Ovary (tissue), 9 donors: ENCODE measurements around the gene GNG7. TPM values are rescaled to one million over a fixed set of nuclear protein-coding genes. Genes with fewer than 3 reads are reported as not detected.
A peak's percentile ranks its signal among the peaks of the same experiment; 100 is the strongest.

Source experiments
- DNase-seq, 5 donors: peaks; one replicate each; pipeline ENCODE4 v3.0.0-alpha.2; 2019 to 2020
- H3K27ac ChIP-seq, 2 donors: fragments of 200-600 bp; one replicate each; pipeline versions ENCODE4 v1.5.1 to v1.8.0; 2019 to 2022
- H3K27me3 ChIP-seq: fragments of 200-600 bp; one replicate; pipeline ENCODE4 v1.8.0; 2022
- H3K36me3 ChIP-seq: fragments of 200-600 bp; sonication (generic); one replicate; pipeline ENCODE4 v1.5.1; 2019
- H3K4me1 ChIP-seq: one replicate; pipeline ENCODE4 v1.8.1; 2013; ENCODE audit warnings: mild to moderate bottlenecking, moderate library complexity; ENCODE audit not compliant: insufficient read depth
- H3K4me3 ChIP-seq: fragments of 200-600 bp; sonication (generic); one replicate; pipeline ENCODE4 v1.5.1; 2017
- H3K9me3 ChIP-seq, 2 donors: fragments of 200-600 bp in 1 of 2; sonication (generic) in 1 of 2; one replicate each; pipeline versions ENCODE4 v1.5.1 to v1.8.1; 2013 to 2019; ENCODE audit warnings: mild to moderate bottlenecking in 1 of 2, moderate library complexity in 1 of 2
- EP300 ChIP-seq: sonication (generic); formaldehyde crosslinking; IDR thresholded peaks from one replicate; pipeline ENCODE4 v1.6.1; 2017; ENCODE audit warnings: antibody characterized with exemption
- POLR2A ChIP-seq: fragments of 450-650 bp; IDR thresholded peaks from one replicate; pipeline ENCODE4 v1.6.1; 2017; ENCODE audit warnings: antibody characterized with exemption, mild to moderate bottlenecking, moderate library complexity
- WGBS, 3 donors: extraction: QIAGEN DNeasy Blood & Tissue Kit in 1 of 3; methylation state at CpG; one replicate each; pipeline versions ENCODE4 v1.1.5 to v1.1.7; 2013 to 2017; 5-methylcytosine and 5-hydroxymethylcytosine counted together
- intact Hi-C, 4 donors: fragments of 100-400 bp; cut with DNase I; formaldehyde crosslinking; loops; one replicate each; pipeline versions ENCODE4 v1.11.0 to v1.15.1; 2022 to 2023
- polyA plus RNA-seq, 2 donors: library from polyadenylated mRNA; stranded (reverse); fragments of 200-250 nt in 1 of 2; fragments of 350-450 nt in 1 of 2; fragmentation: Illumina TruSeq in 1 of 2; extraction: RNeasy Lipid Tissue Mini Kit (QIAGEN cat#74804) in 1 of 2; gene quantifications; one replicate each; pipeline ENCODE4 v1.2.3, GENCODE V29; 2013 to 2014
- total RNA-seq, 7 donors: library from RNA; depleted of rRNA in 2 of 7; stranded (reverse); fragments of >200 nt in 2 of 7; fragmentation: NEBNext Ultra II Directional in 3 of 7; extraction: Animal tissue kit (Norgen Biotek cat#: 25700) in 3 of 7; gene quantifications; one replicate each; pipeline versions ENCODE4 v1.1.0 to v1.2.4, GENCODE V29; 2016 to 2023
- TF ChIP-seq, protein P1 (sequence below), 3 donors: fragments of 450-650 bp in 2 of 3; fragments of 200-600 bp in 1 of 3; IDR thresholded peaks; one replicate each; pipeline versions ENCODE4 v1.5.1 to v1.8.0; 2016 to 2022; ENCODE audit warnings: antibody characterized with exemption in 3 of 3, mild to moderate bottlenecking in 1 of 3
- donor health status: DM: no; HTN: no; CAD: no; lungs with moderate emphysema.
- donor health status: DM: no; HTN: no; CAD: no.
- donor health status: Bipolar disorder and iron deficiency.
- donor health status: DM: yes; HTN: yes; CAD: no.
- donor health status: DM: no; HTN: no; CAD: no.
- donor health status: DM: yes; HTN: yes; CAD: no.

Gene GNG7
- total and polyA plus RNA-seq, 9 donors: 4.1 to 36.3 (median 15.1) TPM

- H3K4me3 ChIP-seq: peak overlapping the region; percentile 65
These were observed 929 bp downstream of the GNG7 start for GRCh38 chr19:2701361-2702169.

GRCh38 chr19:2700660-2701360 lies 1.7 kb downstream of the GNG7 start:
- DNase-seq: no peak
- 32 to 43% (median 32%) methylated on average over 26 of the region's 26 CpGs for WGBS, 3 donors
- H3K27me3 ChIP-seq: no peaks in the 10 kb centered on the region
- no peaks in the 10 kb centered on the region for H3K9me3 ChIP-seq
- H3K4me1 ChIP-seq: peaks cover 8% of the 10 kb centered on the region
- intact Hi-C loops: no loop called here
- H3K4me3 ChIP-seq: no peak overlapping the region
- TF ChIP-seq, protein P1, sequence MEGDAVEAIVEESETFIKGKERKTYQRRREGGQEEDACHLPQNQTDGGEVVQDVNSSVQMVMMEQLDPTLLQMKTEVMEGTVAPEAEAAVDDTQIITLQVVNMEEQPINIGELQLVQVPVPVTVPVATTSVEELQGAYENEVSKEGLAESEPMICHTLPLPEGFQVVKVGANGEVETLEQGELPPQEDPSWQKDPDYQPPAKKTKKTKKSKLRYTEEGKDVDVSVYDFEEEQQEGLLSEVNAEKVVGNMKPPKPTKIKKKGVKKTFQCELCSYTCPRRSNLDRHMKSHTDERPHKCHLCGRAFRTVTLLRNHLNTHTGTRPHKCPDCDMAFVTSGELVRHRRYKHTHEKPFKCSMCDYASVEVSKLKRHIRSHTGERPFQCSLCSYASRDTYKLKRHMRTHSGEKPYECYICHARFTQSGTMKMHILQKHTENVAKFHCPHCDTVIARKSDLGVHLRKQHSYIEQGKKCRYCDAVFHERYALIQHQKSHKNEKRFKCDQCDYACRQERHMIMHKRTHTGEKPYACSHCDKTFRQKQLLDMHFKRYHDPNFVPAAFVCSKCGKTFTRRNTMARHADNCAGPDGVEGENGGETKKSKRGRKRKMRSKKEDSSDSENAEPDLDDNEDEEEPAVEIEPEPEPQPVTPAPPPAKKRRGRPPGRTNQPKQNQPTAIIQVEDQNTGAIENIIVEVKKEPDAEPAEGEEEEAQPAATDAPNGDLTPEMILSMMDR (IDR thresholded peaks at IDR 0.05): no peak
- TF ChIP-seq POLR2A: no peak
- no peak for TF ChIP-seq EP300
- no peak overlapping the region for H3K27ac ChIP-seq
- H3K36me3 ChIP-seq: no peaks in the 10 kb centered on the region

More at GRCh38 chr19:2701361-2702169, 929 bp downstream of the GNG7 start:
- intact Hi-C loops: no loop called here
- DNase-seq: no peak
- 6 to 11% (median 7%) methylated on average over 9 of the region's 9 CpGs for WGBS, 3 donors
- Histone ChIP-seq H3K36me3 (no peaks in the 10 kb centered on the region), H3K4me1 (peaks cover 8% of the 10 kb centered on the region), H3K9me3 (no peaks in the 10 kb centered on the region), H3K27ac (no peak overlapping the region), H3K27me3 (no peaks in the 10 kb centered on the region)
- TF ChIP-seq POLR2A (no peak), EP300 (no peak)
- TF ChIP-seq, protein P1 (IDR thresholded peaks at IDR 0.05): no peak

DNA sequence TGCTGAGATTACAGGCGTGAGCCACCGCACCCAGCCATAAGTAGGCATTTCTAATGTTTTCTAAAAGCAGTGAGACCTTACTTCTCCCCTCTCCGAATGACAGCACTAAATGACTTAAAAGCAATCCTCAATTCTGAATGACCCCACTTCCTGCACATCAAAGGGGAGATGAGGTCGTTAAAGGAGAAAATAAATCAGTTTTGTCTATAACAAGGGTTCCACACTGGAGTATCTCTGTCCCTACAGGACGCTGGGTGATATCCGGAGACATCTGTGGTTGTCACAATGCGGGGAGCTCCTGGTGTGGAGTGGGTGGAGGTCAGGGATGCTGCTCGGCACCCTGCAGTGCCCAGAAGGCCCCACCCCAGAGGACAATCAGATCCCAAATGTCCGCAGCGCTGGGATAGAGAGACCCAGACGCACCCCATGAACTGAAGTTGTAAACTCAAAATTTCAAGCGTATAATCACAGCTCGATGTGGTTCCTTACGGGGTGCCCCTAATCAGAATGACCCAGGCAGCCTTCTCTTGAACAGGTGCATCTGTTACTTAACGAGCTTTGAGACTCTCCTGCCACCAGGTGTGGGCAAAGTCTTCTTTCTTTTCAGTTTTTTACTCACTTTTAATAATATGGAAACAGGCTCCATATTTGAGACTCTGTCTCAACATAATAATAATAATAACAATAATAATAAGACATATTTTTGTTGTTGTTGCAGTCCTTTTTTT lies 2.9 kb downstream of the GNG7 start:
- Histone ChIP-seq H3K27me3 (no peaks in the 10 kb centered on the region), H3K27ac (no peak overlapping the region), H3K36me3 (no peaks in the 10 kb centered on the region), H3K4me3 (no peak overlapping the region), H3K9me3 (no peaks in the 10 kb centered on the region), H3K4me1 (peaks cover 16% of the 10 kb centered on the region)
- TF ChIP-seq, protein P1 (IDR thresholded peaks at IDR 0.05): no peak
- intact Hi-C loops: loop anchor here in 1 of 4 donors (5.0 kb wide), 1 partner anchor 68 kb away; no protein-coding TSS in a partner anchor
- DNase-seq: no peak
- WGBS, 3 donors: 85 to 86% (median 86%) methylated on average over 15 of the region's 15 CpGs

- Histone ChIP-seq H3K4me1 (peaks cover 17% of the 10 kb centered on the region), H3K9me3 (no peaks in the 10 kb centered on the region), H3K4me3 (no peak overlapping the region), H3K27ac (peak overlapping the region in 1 of 2 donors; percentile 28), H3K36me3 (no peaks in the 10 kb centered on the region), H3K27me3 (no peaks in the 10 kb centered on the region)
- no peak for DNase-seq
- TF ChIP-seq POLR2A: no peak
- no peak for TF ChIP-seq EP300
- WGBS, 3 donors: 51 to 82% (median 59%) methylated on average over 5 of the region's 5 CpGs
- intact Hi-C loops: no loop called here
These were observed 8.3 kb downstream of the GNG7 start for GRCh38 chr19:2694196-2694595.
